DOHH2 (cell line): ENCODE measurements around the gene TICRR.
"Not testable (repeated sequence)": the region's sequence is repeated elsewhere in the genome, so short reads cannot be mapped to it uniquely, and the experiment has no call there.

Source experiments
- H3F3A ChIP-seq: fragments of 200-600 bp; sonication (generic), shearing (Covaris generic); 2 replicates; pipeline ENCODE4 v1.6.0; 2016; ENCODE audit warnings: antibody characterized with exemption, mild to moderate bottlenecking; ENCODE audit not compliant: control insufficient read depth, insufficient read depth
- H3K27ac ChIP-seq: fragments of 200-600 bp; sonication (generic); 2 replicates; pipeline ENCODE4 v1.5.1; 2014; ENCODE audit warnings: low read depth, mild to moderate bottlenecking, low read length, moderate library complexity
- H3K27me3 ChIP-seq: fragments of 200-600 bp; sonication (generic); 2 replicates; pipeline ENCODE4 v1.6.1; 2014; ENCODE audit warnings: mild to moderate bottlenecking, low read length, mixed read lengths; ENCODE audit not compliant: control insufficient read depth
- H3K36me3 ChIP-seq: fragments of 200-600 bp; sonication (generic); 2 replicates; pipeline ENCODE4 v1.6.1; 2014; ENCODE audit warnings: mild to moderate bottlenecking, low read length, moderate library complexity, mixed read lengths; ENCODE audit not compliant: control insufficient read depth
- H3K4me1 ChIP-seq: fragments of 200-600 bp; sonication (generic); 2 replicates; pipeline ENCODE4 v1.6.1; 2014; ENCODE audit warnings: mild to moderate bottlenecking, low read length, mixed read lengths; ENCODE audit not compliant: control insufficient read depth
- H3K4me2 ChIP-seq: fragments of 200-600 bp; sonication (generic); 2 replicates; pipeline ENCODE4 v1.6.0; 2014; ENCODE audit warnings: mild to moderate bottlenecking, low read length, moderate library complexity
- H3K4me3 ChIP-seq: fragments of 200-600 bp; sonication (generic); 2 replicates; pipeline ENCODE4 v1.5.1; 2014; ENCODE audit warnings: mild to moderate bottlenecking, low read length, mixed read lengths
- H3K79me2 ChIP-seq: fragments of 200-600 bp; sonication (generic); 2 replicates; pipeline ENCODE4 v1.6.1; 2014; ENCODE audit warnings: mild to moderate bottlenecking, low read length, mixed read lengths; ENCODE audit not compliant: control insufficient read depth
- H3K9me2 ChIP-seq: fragments of 200-600 bp; sonication (generic); replicated peaks from 2 replicates; pipeline ENCODE4 v1.6.1; 2014; ENCODE audit warnings: mild to moderate bottlenecking, low read length, mixed read lengths; ENCODE audit not compliant: control insufficient read depth
- H3K9me3 ChIP-seq: fragments of 200-600 bp; sonication (generic); 2 replicates; pipeline ENCODE4 v1.6.1; 2014; ENCODE audit warnings: antibody characterized with exemption, low read length, mixed read lengths; ENCODE audit not compliant: control insufficient read depth, insufficient read depth
- H4K20me1 ChIP-seq: fragments of 200-600 bp; sonication (generic); 2 replicates; pipeline ENCODE4 v1.6.0; 2014; ENCODE audit warnings: low read depth, mild to moderate bottlenecking, antibody characterized with exemption, low read length, moderate library complexity; ENCODE audit not compliant: control insufficient read depth, insufficient read depth
- EZH2phosphoT487 ChIP-seq: fragments of 200-600 bp; sonication (generic); IDR thresholded peaks from 2 replicates; pipeline ENCODE4 v1.6.1; 2017; ENCODE audit warnings: borderline replicate concordance, mild to moderate bottlenecking, antibody characterized with exemption, low read length, moderate library complexity, mixed read lengths
- TF ChIP-seq, protein P1 (sequence below): fragments of 200-600 bp; sonication (generic); IDR thresholded peaks from one replicate; pipeline ENCODE4 v1.5.1; 2014; ENCODE audit warnings: antibody characterized with exemption, mild to moderate bottlenecking, low read depth, low read length; ENCODE audit not compliant: poor library complexity, severe bottlenecking

TICRR gene

DNA sequence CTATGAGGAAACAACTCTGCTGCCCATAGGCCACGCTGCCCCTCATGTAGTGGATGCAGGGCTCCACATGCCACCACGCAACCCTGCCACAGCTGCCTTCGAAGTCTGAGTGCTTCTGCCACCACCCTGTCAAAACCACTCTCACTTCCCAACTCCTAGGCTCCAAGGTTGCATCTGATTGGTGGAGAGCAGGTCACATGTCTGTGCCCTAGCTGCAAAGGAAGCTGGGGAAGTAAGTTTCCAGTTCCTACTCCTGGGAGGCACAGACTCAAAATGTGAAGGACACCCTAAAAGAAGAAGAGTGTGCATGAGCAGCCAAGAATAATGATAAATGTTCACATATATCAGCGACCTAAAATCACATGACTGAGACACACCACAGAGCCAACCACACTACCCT is 31.9 kb upstream of the TICRR start:
- no peaks in the 10 kb centered on the region for H3K27me3 ChIP-seq
- no peaks in the 10 kb centered on the region for H3K9me2 ChIP-seq
- H3K4me2 ChIP-seq, result no peak overlapping the region
- no peaks in the 10 kb centered on the region for H3F3A ChIP-seq
- no peak overlapping the region for H3K4me3 ChIP-seq
- H3K79me2 ChIP-seq, result no peaks in the 10 kb centered on the region
- peaks cover 2% of the 10 kb centered on the region; the same call in 1 of the 2 replicates for H3K4me1 ChIP-seq
- no peak for TF ChIP-seq EZH2phosphoT487
- TF ChIP-seq, protein P1, sequence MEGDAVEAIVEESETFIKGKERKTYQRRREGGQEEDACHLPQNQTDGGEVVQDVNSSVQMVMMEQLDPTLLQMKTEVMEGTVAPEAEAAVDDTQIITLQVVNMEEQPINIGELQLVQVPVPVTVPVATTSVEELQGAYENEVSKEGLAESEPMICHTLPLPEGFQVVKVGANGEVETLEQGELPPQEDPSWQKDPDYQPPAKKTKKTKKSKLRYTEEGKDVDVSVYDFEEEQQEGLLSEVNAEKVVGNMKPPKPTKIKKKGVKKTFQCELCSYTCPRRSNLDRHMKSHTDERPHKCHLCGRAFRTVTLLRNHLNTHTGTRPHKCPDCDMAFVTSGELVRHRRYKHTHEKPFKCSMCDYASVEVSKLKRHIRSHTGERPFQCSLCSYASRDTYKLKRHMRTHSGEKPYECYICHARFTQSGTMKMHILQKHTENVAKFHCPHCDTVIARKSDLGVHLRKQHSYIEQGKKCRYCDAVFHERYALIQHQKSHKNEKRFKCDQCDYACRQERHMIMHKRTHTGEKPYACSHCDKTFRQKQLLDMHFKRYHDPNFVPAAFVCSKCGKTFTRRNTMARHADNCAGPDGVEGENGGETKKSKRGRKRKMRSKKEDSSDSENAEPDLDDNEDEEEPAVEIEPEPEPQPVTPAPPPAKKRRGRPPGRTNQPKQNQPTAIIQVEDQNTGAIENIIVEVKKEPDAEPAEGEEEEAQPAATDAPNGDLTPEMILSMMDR, result no peak
- no peak overlapping the region for H3K27ac ChIP-seq
- H3K9me3 ChIP-seq, result peaks cover 6% of the 10 kb centered on the region; the same call in 1 of the 2 replicates
- no peaks in the 10 kb centered on the region for H3K36me3 ChIP-seq
- no peaks in the 10 kb centered on the region for H4K20me1 ChIP-seq

DNA sequence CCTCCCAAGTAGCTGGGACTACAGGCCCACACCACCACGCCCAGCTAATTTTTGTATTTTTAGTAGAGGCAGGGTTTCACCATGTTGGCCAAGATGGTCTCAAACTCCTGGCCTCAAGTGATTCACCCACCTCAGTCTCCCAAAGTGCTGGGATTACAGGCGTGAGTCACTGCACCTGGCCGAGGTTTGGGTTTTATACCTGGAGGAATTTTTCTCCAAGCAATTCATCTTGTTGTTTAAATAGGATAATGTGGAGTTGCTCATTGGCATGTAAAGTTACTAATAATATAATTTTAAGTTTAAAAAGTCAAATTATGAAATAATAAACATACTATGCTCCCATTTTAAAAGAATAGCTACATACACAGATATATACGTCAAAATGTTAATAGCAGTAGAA is 26.1 kb upstream of the TICRR start:
- not testable (repeated sequence) for H3K4me3 ChIP-seq, H3K27me3 ChIP-seq, H3K27ac ChIP-seq, H3K4me2 ChIP-seq, H3K79me2 ChIP-seq, H4K20me1 ChIP-seq, H3F3A ChIP-seq, H3K9me2 ChIP-seq, H3K36me3 ChIP-seq, H3K9me3 ChIP-seq, H3K4me1 ChIP-seq

DNA sequence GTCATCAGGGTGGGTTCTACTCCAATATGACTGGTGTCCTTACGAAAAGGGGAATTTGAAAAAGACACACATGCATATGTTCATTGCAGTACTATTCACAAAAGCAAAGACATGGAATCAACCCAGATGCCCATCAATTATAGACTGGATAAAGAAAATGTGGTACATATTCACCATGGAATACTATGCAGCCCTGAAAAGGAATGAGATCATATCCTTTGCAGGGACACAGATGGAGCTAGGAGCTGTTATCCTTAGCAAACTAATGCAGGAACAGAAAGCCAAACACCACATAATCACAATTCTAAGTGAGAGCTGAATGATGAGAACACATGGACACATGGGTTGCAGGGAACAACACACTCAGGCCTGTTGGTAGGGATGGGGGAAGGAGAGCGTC is 24.8 kb upstream of the TICRR start:
- H3K27me3 ChIP-seq, result no peaks in the 10 kb centered on the region

DNA sequence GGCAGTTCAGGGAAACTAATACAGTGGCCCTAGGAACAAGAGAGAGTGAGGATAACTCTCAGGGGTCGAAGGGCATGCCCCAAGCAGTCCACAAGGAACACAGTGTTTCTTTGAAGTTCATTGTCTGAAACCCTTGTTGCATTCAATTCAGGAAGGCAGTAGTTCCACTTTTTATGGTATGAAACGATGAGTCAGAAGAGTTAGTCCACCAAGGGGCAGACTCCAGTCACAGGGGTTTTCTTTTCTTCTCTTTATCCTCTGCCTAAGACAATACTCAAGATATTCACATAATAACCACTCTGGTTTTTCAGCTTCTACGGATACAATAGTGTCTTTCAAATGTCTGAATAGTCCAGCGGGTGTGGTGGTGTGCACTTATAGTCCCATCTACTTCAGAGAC is 23.7 kb upstream of the TICRR start:
- H3K9me3 ChIP-seq, result no peaks in the 10 kb centered on the region
- H3F3A ChIP-seq, result no peaks in the 10 kb centered on the region
- no peak overlapping the region for H3K27ac ChIP-seq
- no peaks in the 10 kb centered on the region for H3K27me3 ChIP-seq
- no peaks in the 10 kb centered on the region for H3K9me2 ChIP-seq
- no peak for TF ChIP-seq EZH2phosphoT487
- TF ChIP-seq, protein P1, result no peak
- no peaks in the 10 kb centered on the region for H3K79me2 ChIP-seq
- H3K4me3 ChIP-seq, result no peak overlapping the region
- H3K4me2 ChIP-seq, result no peak overlapping the region
- H3K4me1 ChIP-seq, result peaks cover 4% of the 10 kb centered on the region; the same call in 1 of the 2 replicates
- H3K36me3 ChIP-seq, result no peaks in the 10 kb centered on the region
- no peaks in the 10 kb centered on the region for H4K20me1 ChIP-seq

More for the DNA sequence above, 24.8 kb upstream of the TICRR start:
- Histone ChIP-seq H3K79me2 (no peaks in the 10 kb centered on the region), H3K4me3 (no peak overlapping the region), H3K9me3 (no peaks in the 10 kb centered on the region), H4K20me1 (no peaks in the 10 kb centered on the region), H3K36me3 (no peaks in the 10 kb centered on the region), H3F3A (no peaks in the 10 kb centered on the region), H3K4me1 (peaks cover 4% of the 10 kb centered on the region; the same call in 1 of the 2 replicates), H3K4me2 (no peak overlapping the region), H3K27ac (no peak overlapping the region), H3K9me2 (no peaks in the 10 kb centered on the region)
- TF ChIP-seq EZH2phosphoT487, result no peak
- TF ChIP-seq, protein P1, result no peak
